ENCODE measurements around the gene ZNF581. TPM values are rescaled to one million over a fixed set of nuclear protein-coding genes. Genes with fewer than 3 reads are reported as not detected.

The ZNF581 gene
- total RNA-seq, 1 experiment from 2014 or later = 39.0 TPM

DNA sequence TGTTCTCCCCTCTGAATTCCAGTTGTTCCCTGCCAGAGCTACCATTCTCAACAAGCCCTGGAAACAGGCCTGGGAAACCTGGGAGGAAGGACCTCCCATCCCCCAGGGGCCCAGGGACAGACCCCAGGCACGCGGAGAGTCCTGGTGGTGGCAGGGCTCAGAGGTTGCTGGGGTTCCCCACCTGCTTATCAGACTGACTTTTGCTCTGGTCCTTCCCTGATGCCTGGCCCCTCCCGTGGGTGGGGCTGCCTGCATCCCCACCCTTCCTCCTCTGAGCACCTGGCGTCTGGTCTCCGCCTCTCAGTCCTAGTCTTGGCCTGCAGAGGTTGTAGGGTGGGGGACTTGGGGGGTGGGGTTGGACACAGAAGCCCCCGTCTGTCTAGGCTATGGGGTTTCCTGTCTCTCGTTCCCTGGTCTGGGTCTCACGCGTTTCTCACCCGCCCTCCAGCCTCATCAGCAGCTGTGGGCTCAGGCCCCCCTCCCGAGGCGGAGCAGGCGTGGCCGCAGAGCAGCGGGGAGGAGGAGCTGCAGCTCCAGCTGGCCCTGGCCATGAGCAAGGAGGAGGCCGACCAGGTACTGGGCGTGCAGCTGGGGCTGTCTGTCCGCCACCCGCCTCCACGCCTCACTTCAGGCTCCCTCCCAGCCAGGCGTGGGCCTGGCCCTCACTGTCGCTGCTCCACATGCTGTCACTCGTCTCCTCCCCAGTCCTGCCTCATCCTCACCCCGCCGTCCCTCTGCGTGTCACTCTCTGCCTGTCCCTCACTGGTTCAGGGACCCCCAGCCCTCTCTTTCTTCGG, 45.2 kb downstream of the ZNF581 start:
- ATAC-seq (peak; percentile 35), DNase-seq (ENCODE audit: low read depth, low spot score) (no peak)
- H3K27ac ChIP-seq (ENCODE audit: low read length) = no peak overlapping the region
- no peaks in the 10 kb centered on the region for H3K27me3 ChIP-seq (ENCODE audit: control insufficient read depth, insufficient read depth, low read length)
- no TSS peak for BruUV-seq (replicated peaks)
- in situ Hi-C loops (cut with HindIII; ENCODE audit: low pct_unique_long_range_greater_than_20kb, low sequenced_read_pairs) = no loop called here
- H3K4me1 ChIP-seq (ENCODE audit: control insufficient read depth, insufficient read depth, low read length) = peaks cover 7% of the 10 kb centered on the region; the same call in 1 of the 2 replicates
- ChIA-PET POLR2A (no interaction called here), CTCF (no interaction called here)
- peaks cover 11% of the 10 kb centered on the region for H3K36me3 ChIP-seq (ENCODE audit: control insufficient read depth, insufficient read depth, low read length)
- intact Hi-C loops (cut with micrococcal nuclease; ENCODE audit: unreplicated experiment) = no loop called here
- no peaks in the 10 kb centered on the region for H3K9me3 ChIP-seq (ENCODE audit: control insufficient read depth, insufficient read depth, low read depth, low read length)
- no peak overlapping the region for H3K4me3 ChIP-seq (ENCODE audit: low read depth in 2 of 2, low read length in 2 of 2)
- TF ChIP-seq POLR2AphosphoS5 (IDR thresholded peaks at IDR 0.05; ENCODE audit: low read depth, low read length) (no peak), TCF7L2 (IDR thresholded peaks at IDR 0.05; ENCODE audit: low read depth, low read length) (no peak), REST (IDR thresholded peaks at IDR 0.05; ENCODE audit: insufficient read depth in 1 of 2, low read depth in 2 of 2, low read length in 1 of 2) (no peak)

DNA sequence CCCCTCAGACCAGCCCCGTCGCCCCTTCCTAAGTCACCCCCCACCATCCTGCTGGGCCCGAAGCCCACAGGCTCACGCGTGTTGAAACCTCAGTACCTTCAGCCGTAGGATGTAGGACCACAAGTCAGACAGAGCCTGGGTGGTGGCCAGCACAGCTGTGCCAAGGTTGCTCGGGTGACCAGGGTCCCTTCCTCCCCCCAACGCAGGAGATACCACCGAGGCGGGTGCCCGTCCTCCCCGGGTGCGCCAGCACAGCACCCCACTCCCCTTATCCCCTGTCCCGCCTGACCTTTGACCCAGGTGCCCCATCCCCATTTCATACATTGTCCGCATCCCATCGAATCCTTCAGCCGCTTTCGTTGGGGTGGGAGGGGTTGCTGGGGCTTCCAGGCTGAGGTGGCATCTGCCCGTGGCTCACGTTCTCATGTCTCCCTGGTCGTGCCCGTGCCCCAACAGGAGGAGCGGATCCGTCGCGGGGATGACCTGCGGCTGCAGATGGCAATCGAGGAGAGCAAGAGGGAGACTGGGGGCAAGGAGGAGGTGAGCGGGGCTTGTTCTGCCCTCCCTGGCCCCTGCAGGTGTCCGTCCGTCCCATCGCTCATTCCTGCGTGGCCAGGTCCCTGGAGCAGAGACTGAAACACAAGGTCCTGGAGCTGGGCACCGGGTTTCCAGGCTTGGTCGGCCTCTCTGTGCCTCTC, 46.1 kb downstream of the ZNF581 start:
- H3K4me3 ChIP-seq (ENCODE audit: low read depth in 2 of 2, low read length in 2 of 2) = no peak overlapping the region
- intact Hi-C loops (cut with micrococcal nuclease; ENCODE audit: unreplicated experiment) = no loop called here
- no peak overlapping the region for H3K27ac ChIP-seq (ENCODE audit: low read length)
- H3K36me3 ChIP-seq (ENCODE audit: control insufficient read depth, insufficient read depth, low read length) = peaks cover 5% of the 10 kb centered on the region
- ATAC-seq (no peak), DNase-seq (ENCODE audit: low read depth, low spot score) (no peak)
- H3K27me3 ChIP-seq (ENCODE audit: control insufficient read depth, insufficient read depth, low read length) = no peaks in the 10 kb centered on the region
- BruUV-seq (replicated peaks) = no TSS peak
- peaks cover 3% of the 10 kb centered on the region; the same call in 1 of the 2 replicates for H3K4me1 ChIP-seq (ENCODE audit: control insufficient read depth, insufficient read depth, low read length)
- in situ Hi-C loops (cut with HindIII; ENCODE audit: low pct_unique_long_range_greater_than_20kb, low sequenced_read_pairs) = no loop called here
- TF ChIP-seq SIN3A (IDR thresholded peaks at IDR 0.05; ENCODE audit: borderline replicate concordance, insufficient read depth, low read depth, low read length) (no peak), REST (IDR thresholded peaks at IDR 0.05; ENCODE audit: insufficient read depth in 1 of 2, low read depth in 2 of 2, low read length in 1 of 2) (no peak), POLR2AphosphoS5 (IDR thresholded peaks at IDR 0.05; ENCODE audit: low read depth, low read length) (no peak), CTCF (IDR thresholded peaks at IDR 0.05) (no peak), TCF7L2 (IDR thresholded peaks at IDR 0.05; ENCODE audit: low read depth, low read length) (no peak)
- H3K9me3 ChIP-seq (ENCODE audit: control insufficient read depth, insufficient read depth, low read depth, low read length) = no peaks in the 10 kb centered on the region
- ChIA-PET POLR2A (interaction anchor here (0.6 kb wide), 1 partner anchor 15 kb away, joined by 4 read pairs; no protein-coding TSS in a partner anchor), CTCF (no interaction called here)
